Activated CD4-positive, alpha-beta memory T cell treated with anti-CD3 and anti-CD28 coated beads, Interleukin-2, amount 10 ng/mL, durations not matched to agents 7 days and 5 days (primary cell): ENCODE measurements around the gene REXO5. TPM values are rescaled to one million over a fixed set of nuclear protein-coding genes. Genes with fewer than 3 reads are reported as not detected.

Experiments used
- total RNA-seq, 2 experiments: library from RNA; stranded (reverse); gene quantifications; one replicate each; pipeline ENCODE4 v1.2.3, GENCODE V29; 2021

Gene REXO5
- total RNA-seq, 2 experiments from 2014 or later, result 16.2 to 17.4 TPM

Other genes with a start within 250 kb of the REXO5 start
- gene ACSM2B, start 230.2 kb upstream of the REXO5 start, total RNA-seq, result not detected
- gene ACSM1, start 108.8 kb upstream of the REXO5 start, total RNA-seq, result not detected
- gene THUMPD1, start 64.7 kb upstream of the REXO5 start, total RNA-seq, result 10 to 100 TPM; 45.1 to 45.2 TPM
- gene ACSM3, start 42.5 kb upstream of the REXO5 start, total RNA-seq, result 1 to 10 TPM; 3.6 to 4.3 TPM
- gene ERI2, start 55 bp upstream of the REXO5 start, total RNA-seq, result 10 to 100 TPM; 12.4 to 13.2 TPM
- gene DCUN1D3, start 93.8 kb downstream of the REXO5 start, total RNA-seq, result 10 to 100 TPM; 20.7 to 21.6 TPM
- gene LYRM1, start 94.2 kb downstream of the REXO5 start, total RNA-seq, result 10 to 100 TPM; 45.2 to 47.0 TPM